T-helper 2 cell treated with Interferon-gamma antibody and Interleukin-4, amounts not matched to agents 5 μg/mL and 100 μg/mL, for 36 hours (primary cell): ENCODE results near the gene TINAG.

Source experiments
- DNase-seq: peaks from one replicate; pipeline ENCODE4 v3.0.0; 2021; ENCODE audit warnings: low spot score
- H3K27ac Mint-ChIP-seq: one replicate; pipeline ENCODE4 v1.8.0; 2021; ENCODE audit warnings: mild to moderate bottlenecking, mixed read lengths
- H3K27me3 Mint-ChIP-seq: one replicate; pipeline ENCODE4 v1.8.0; 2021; ENCODE audit warnings: low read depth, mixed read lengths
- H3K36me3 Mint-ChIP-seq: one replicate; pipeline ENCODE4 v1.8.0; 2021; ENCODE audit warnings: low read depth, mixed read lengths
- H3K4me1 Mint-ChIP-seq: one replicate; pipeline ENCODE4 v1.8.0; 2021; ENCODE audit warnings: low read depth, mixed read lengths
- H3K4me3 Mint-ChIP-seq: one replicate; pipeline ENCODE4 v1.8.0; 2022; ENCODE audit warnings: mild to moderate bottlenecking, moderate library complexity, mixed read lengths
- H3K9me3 Mint-ChIP-seq: one replicate; pipeline ENCODE4 v1.8.0; 2021; ENCODE audit warnings: mixed read lengths

Gene TINAG

DNA sequence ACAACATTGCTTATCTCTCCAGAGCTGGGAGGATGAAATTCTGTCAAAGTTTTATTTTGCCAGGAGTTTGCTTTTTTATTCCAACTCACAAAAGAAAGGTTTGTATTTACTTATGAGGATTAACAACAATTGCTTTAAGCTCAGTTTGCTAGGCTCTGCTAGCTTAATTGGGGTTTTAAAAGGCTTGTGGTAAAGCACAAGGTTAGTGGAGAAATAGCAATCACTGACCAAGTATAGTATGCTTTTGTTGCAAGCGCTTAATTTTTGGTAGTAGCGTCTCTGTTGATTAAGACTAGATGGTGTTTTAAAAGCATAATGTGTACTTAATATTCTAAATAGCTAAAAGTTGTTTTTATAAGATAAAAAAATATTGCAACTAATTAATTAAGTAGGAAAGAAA lies 45.7 kb downstream of the TINAG start:
- Mint-ChIP-seq H3K36me3 (no peaks in the 10 kb centered on the region), H3K27me3 (no peaks in the 10 kb centered on the region)

GRCh38 chr6:54354608-54355007 lies 46.4 kb downstream of the TINAG start:
- Mint-ChIP-seq H3K27ac (no peak overlapping the region), H3K36me3 (no peaks in the 10 kb centered on the region), H3K4me1 (no peaks in the 10 kb centered on the region), H3K4me3 (no peak overlapping the region), H3K27me3 (no peaks in the 10 kb centered on the region), H3K9me3 (no peaks in the 10 kb centered on the region)
- DNase-seq, result no peak

More for the DNA sequence above, 45.7 kb downstream of the TINAG start:
- Mint-ChIP-seq H3K9me3 (no peaks in the 10 kb centered on the region), H3K27ac (no peak overlapping the region), H3K4me1 (no peaks in the 10 kb centered on the region), H3K4me3 (no peak overlapping the region)
- no peak for DNase-seq

- Mint-ChIP-seq H3K4me3 (no peak overlapping the region), H3K27me3 (no peaks in the 10 kb centered on the region), H3K9me3 (no peaks in the 10 kb centered on the region), H3K27ac (no peak overlapping the region), H3K36me3 (no peaks in the 10 kb centered on the region), H3K4me1 (no peaks in the 10 kb centered on the region)
- DNase-seq, result no peak
These were observed 48.9 kb downstream of the TINAG start for GRCh38 chr6:54357141-54357540.

GRCh38 chr6:54361188-54361587 lies 52.9 kb downstream of the TINAG start:
- DNase-seq, result no peak
- Mint-ChIP-seq H3K36me3 (no peaks in the 10 kb centered on the region), H3K27me3 (no peaks in the 10 kb centered on the region), H3K4me1 (no peaks in the 10 kb centered on the region), H3K4me3 (no peak overlapping the region), H3K9me3 (no peaks in the 10 kb centered on the region), H3K27ac (no peak overlapping the region)

DNA sequence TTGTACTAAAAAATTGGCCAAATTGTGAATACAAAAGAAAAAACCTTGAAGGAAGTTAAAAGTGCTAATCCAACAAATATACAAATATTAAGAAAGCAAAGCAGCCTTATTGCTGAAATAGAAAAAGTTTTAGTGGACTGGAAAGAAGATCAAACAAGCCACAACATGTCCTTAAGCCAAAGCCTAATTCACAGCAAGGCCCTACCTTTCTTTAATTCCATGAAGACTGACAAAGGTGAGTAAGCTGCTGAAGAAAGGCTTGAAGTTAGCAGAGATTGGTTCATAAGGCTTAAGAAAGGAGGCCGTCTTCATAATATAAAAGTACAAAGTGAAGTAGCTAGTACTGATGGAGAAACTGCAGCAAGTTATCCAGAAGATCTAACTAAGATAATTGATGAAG lies 53.5 kb downstream of the TINAG start:
- Mint-ChIP-seq H3K9me3 (no peaks in the 10 kb centered on the region), H3K36me3 (no peaks in the 10 kb centered on the region), H3K4me1 (no peaks in the 10 kb centered on the region), H3K27me3 (no peaks in the 10 kb centered on the region), H3K27ac (no peak overlapping the region), H3K4me3 (no peak overlapping the region)
- no peak for DNase-seq

DNA sequence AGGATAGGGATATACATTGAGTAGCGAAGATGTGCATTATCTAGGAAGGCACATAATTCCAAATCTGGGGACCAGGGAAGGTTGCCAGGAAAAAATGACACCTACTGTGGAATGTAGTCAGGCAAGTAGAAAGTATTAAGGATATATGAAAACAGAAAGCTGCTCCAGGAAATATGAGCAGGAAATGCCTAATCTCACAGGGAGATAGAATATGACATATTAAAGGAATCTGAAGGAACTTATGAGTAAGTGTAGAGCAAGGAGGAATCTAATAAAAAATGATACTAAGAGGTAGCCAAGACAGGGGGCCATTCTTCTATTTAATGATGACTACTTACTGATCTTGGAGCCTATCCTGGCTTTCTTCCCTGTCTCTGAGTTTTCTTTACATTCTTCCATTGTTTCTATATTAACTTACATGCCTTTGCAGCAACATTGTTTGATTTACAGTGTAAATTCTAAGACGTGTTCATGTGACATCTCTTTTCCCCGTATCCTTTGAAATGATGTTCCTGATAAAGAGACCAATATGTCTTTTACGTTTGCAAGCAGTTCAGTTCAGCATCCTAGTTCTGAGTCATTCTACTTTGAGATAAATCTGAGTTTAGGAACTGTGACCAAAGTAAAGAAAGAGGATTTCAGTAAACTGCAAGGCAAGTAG lies 58.6 kb downstream of the TINAG start:
- H3K36me3 Mint-ChIP-seq, result no peaks in the 10 kb centered on the region
- H3K27me3 Mint-ChIP-seq, result no peaks in the 10 kb centered on the region
- no peak overlapping the region for H3K27ac Mint-ChIP-seq
- no peak for DNase-seq
- no peaks in the 10 kb centered on the region for H3K9me3 Mint-ChIP-seq
- H3K4me1 Mint-ChIP-seq, result no peaks in the 10 kb centered on the region
- H3K4me3 Mint-ChIP-seq, result no peak overlapping the region

GRCh38 chr6:54377776-54378175 lies 69.5 kb downstream of the TINAG start:
- H3K36me3 Mint-ChIP-seq, result no peaks in the 10 kb centered on the region
- no peak overlapping the region for H3K4me3 Mint-ChIP-seq
- no peak overlapping the region for H3K27ac Mint-ChIP-seq
- no peaks in the 10 kb centered on the region for H3K27me3 Mint-ChIP-seq
- H3K4me1 Mint-ChIP-seq, result no peaks in the 10 kb centered on the region
- DNase-seq, result no peak
- H3K9me3 Mint-ChIP-seq, result no peaks in the 10 kb centered on the region

- H3K36me3 Mint-ChIP-seq, result no peaks in the 10 kb centered on the region
- DNase-seq, result no peak
- no peak overlapping the region for H3K27ac Mint-ChIP-seq
- no peaks in the 10 kb centered on the region for H3K9me3 Mint-ChIP-seq
- no peaks in the 10 kb centered on the region for H3K4me1 Mint-ChIP-seq
- no peaks in the 10 kb centered on the region for H3K27me3 Mint-ChIP-seq
- H3K4me3 Mint-ChIP-seq, result no peak overlapping the region
These were observed 78.1 kb downstream of the TINAG start for GRCh38 chr6:54386295-54386694.

GRCh38 chr6:54390362-54390761 lies 82.1 kb downstream of the TINAG start:
- H3K4me3 Mint-ChIP-seq, result no peak overlapping the region
- peaks cover 9% of the 10 kb centered on the region for H3K9me3 Mint-ChIP-seq
- no peak for DNase-seq
- H3K27ac Mint-ChIP-seq, result no peak overlapping the region
- no peaks in the 10 kb centered on the region for H3K27me3 Mint-ChIP-seq
- no peaks in the 10 kb centered on the region for H3K4me1 Mint-ChIP-seq
- H3K36me3 Mint-ChIP-seq, result no peaks in the 10 kb centered on the region

- H3K9me3 Mint-ChIP-seq, result peaks cover 9% of the 10 kb centered on the region
- H3K4me1 Mint-ChIP-seq, result no peaks in the 10 kb centered on the region
- no peaks in the 10 kb centered on the region for H3K27me3 Mint-ChIP-seq
- no peak overlapping the region for H3K4me3 Mint-ChIP-seq
- H3K36me3 Mint-ChIP-seq, result no peaks in the 10 kb centered on the region
- no peak for DNase-seq
- H3K27ac Mint-ChIP-seq, result no peak overlapping the region
These were observed 83.3 kb downstream of the TINAG start for GRCh38 chr6:54391577-54391976.

GRCh38 chr6:54403096-54403495 lies 94.9 kb downstream of the TINAG start:
- no peaks in the 10 kb centered on the region for H3K36me3 Mint-ChIP-seq
- no peaks in the 10 kb centered on the region for H3K9me3 Mint-ChIP-seq
- no peak overlapping the region for H3K4me3 Mint-ChIP-seq
- no peak for DNase-seq
- H3K27ac Mint-ChIP-seq, result no peak overlapping the region
- no peaks in the 10 kb centered on the region for H3K4me1 Mint-ChIP-seq
- no peaks in the 10 kb centered on the region for H3K27me3 Mint-ChIP-seq

- Mint-ChIP-seq H3K27me3 (no peaks in the 10 kb centered on the region), H3K4me3 (no peak overlapping the region), H3K4me1 (no peaks in the 10 kb centered on the region), H3K9me3 (peaks cover 6% of the 10 kb centered on the region), H3K27ac (no peak overlapping the region), H3K36me3 (no peaks in the 10 kb centered on the region)
- no peak for DNase-seq
These were observed 96.5 kb downstream of the TINAG start for GRCh38 chr6:54404791-54405190.

DNA sequence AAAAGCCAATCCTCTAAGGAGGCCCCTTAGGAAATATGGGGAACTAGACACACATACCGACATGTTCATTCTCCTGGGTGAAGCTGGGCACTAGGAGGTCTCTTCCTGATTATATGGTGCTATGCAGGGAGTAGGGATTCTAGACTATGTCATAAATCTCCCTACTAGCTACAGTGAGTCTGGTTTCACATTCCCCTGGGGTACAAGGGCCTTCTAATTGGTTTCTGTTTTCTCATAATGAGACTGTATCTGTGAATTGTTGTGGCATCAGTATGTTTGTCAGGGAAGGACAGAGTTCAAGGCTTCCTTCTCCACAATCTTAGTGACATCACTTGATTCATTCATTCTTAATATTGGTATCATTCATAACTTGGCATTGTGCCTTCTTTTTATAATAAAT lies 103.5 kb downstream of the TINAG start:
- Mint-ChIP-seq H3K4me3 (no peak overlapping the region), H3K27me3 (no peaks in the 10 kb centered on the region), H3K4me1 (no peaks in the 10 kb centered on the region), H3K9me3 (peaks cover 14% of the 10 kb centered on the region), H3K36me3 (no peaks in the 10 kb centered on the region), H3K27ac (no peak overlapping the region)
- DNase-seq, result no peak

DNA sequence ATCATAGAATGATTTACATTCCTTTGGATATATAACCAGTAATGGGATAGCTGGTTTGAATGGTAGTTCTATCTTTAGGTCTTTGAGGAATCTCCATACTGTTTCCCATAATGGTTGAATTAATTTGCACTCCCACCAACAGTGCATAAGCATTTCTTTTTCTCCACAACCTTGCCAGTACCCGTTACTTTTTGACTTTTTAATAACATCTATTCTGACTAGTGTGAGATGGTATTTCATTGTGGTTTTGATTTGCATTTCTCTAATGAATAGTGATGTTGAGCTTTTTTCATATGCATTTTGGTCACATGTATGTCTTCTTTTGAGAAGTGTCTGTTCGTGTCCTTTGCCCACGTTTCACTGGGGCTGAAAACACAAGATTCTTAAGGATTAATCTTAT lies 107.3 kb downstream of the TINAG start:
- Mint-ChIP-seq H3K9me3 (peaks cover 7% of the 10 kb centered on the region), H3K4me3 (no peak overlapping the region), H3K27me3 (no peaks in the 10 kb centered on the region), H3K36me3 (no peaks in the 10 kb centered on the region), H3K27ac (no peak overlapping the region), H3K4me1 (no peaks in the 10 kb centered on the region)
- no peak for DNase-seq

DNA sequence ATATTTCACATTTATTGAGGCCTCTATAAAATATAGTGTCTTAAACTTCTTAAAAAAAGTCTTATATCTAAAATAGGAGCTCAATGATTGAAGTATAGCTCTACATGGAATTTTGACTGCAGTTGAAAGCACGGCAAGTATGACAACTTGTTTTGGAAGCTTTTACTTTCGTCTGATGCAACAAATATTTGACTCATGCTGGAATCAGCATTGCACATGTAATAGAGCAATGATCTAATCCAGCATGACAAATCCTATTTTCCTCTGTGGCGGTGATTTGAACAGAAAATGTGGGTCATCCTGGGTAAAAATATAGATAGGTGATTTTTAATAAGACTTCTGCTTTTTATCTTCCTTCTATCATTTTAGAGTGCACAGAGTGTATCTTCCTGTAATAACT lies 111.6 kb downstream of the TINAG start:
- Mint-ChIP-seq H3K36me3 (no peaks in the 10 kb centered on the region), H3K27me3 (no peaks in the 10 kb centered on the region), H3K27ac (no peak overlapping the region), H3K9me3 (peaks cover 3% of the 10 kb centered on the region), H3K4me1 (no peaks in the 10 kb centered on the region), H3K4me3 (no peak overlapping the region)
- no peak for DNase-seq
